Measurements from ENCODE around the gene P2RY8.

GRCh38 chrX:1434871-1435240 lies 102.1 kb downstream of the P2RY8 start:
- TF ChIP-seq CTCF (IDR thresholded peaks at IDR 0.05; ENCODE audit: low read depth, low read length, poor library complexity, severe bottlenecking) (no peak), EZH2phosphoT487 (IDR thresholded peaks at IDR 0.05; ENCODE audit: borderline replicate concordance, low read length) (no peak)

All from DOHH2 (cell line).